Muscle layer of colon (tissue), 2 donors: ENCODE data around the gene UPP1.
"Not testable (repeated sequence)": the region's sequence is repeated elsewhere in the genome, so short reads cannot be mapped to it uniquely, and the experiment has no call there.

Experiments
- H3K27ac ChIP-seq: one replicate; pipeline ENCODE4 v1.7.0; 2013; ENCODE audit warnings: low read depth, mild to moderate bottlenecking, low read length, moderate library complexity
- H3K27me3 ChIP-seq, 2 donors: one replicate each; pipeline ENCODE4 v1.7.0; 2013; ENCODE audit warnings: low read length in 2 of 2, mild to moderate bottlenecking in 2 of 2; ENCODE audit not compliant: insufficient read depth in 2 of 2, control insufficient read depth in 1 of 2
- H3K36me3 ChIP-seq: one replicate; pipeline ENCODE4 v1.7.0; 2013; ENCODE audit warnings: mild to moderate bottlenecking, low read length; ENCODE audit not compliant: insufficient read depth
- H3K4me1 ChIP-seq: one replicate; pipeline ENCODE4 v1.7.0; 2013; ENCODE audit warnings: mild to moderate bottlenecking, low read length; ENCODE audit not compliant: insufficient read depth
- H3K4me3 ChIP-seq, 2 donors: one replicate each; pipeline ENCODE4 v1.7.0; 2013; ENCODE audit warnings: low read length in 2 of 2, low read depth in 1 of 2, mild to moderate bottlenecking in 1 of 2, moderate library complexity in 1 of 2
- H3K9ac ChIP-seq: one replicate; pipeline ENCODE4 v1.7.0; 2013; ENCODE audit warnings: low read length
- H3K9me3 ChIP-seq: one replicate; pipeline ENCODE4 v1.7.0; 2013; ENCODE audit warnings: mild to moderate bottlenecking, low read length
- donor health status: abdominal sarcoma.
- donor health status: Adenocarcinoma of cecum.

UPP1 gene

GRCh38 chr7:48147078-48147591 lies 58.1 kb downstream of the UPP1 start:
- no peaks in the 10 kb centered on the region for H3K4me1 ChIP-seq
- H3K27me3 ChIP-seq = no peaks in the 10 kb centered on the region
- no peaks in the 10 kb centered on the region for H3K9me3 ChIP-seq
- no peaks in the 10 kb centered on the region for H3K36me3 ChIP-seq
- H3K4me3 ChIP-seq = no peak overlapping the region
- no peak overlapping the region for H3K27ac ChIP-seq
- no peak overlapping the region for H3K9ac ChIP-seq

- not testable (repeated sequence) for H3K4me3 ChIP-seq, H3K27ac ChIP-seq
Measured at GRCh38 chr7:48147690-48148089, 58.6 kb downstream of the UPP1 start.

GRCh38 chr7:48148311-48148710 lies 59.2 kb downstream of the UPP1 start:
- Histone ChIP-seq H3K27ac (no peak overlapping the region), H3K36me3 (no peaks in the 10 kb centered on the region), H3K4me1 (no peaks in the 10 kb centered on the region), H3K4me3 (no peak overlapping the region), H3K9ac (no peak overlapping the region), H3K9me3 (no peaks in the 10 kb centered on the region), H3K27me3 (no peaks in the 10 kb centered on the region)

More at GRCh38 chr7:48147690-48148089, 58.6 kb downstream of the UPP1 start:
- H3K9ac ChIP-seq, H3K9me3 ChIP-seq, H3K4me1 ChIP-seq, H3K36me3 ChIP-seq, H3K27me3 ChIP-seq: not testable (repeated sequence)

- Histone ChIP-seq H3K27ac (no peak overlapping the region), H3K27me3 (no peaks in the 10 kb centered on the region), H3K9ac (no peak overlapping the region), H3K4me1 (no peaks in the 10 kb centered on the region), H3K4me3 (no peak overlapping the region), H3K36me3 (no peaks in the 10 kb centered on the region), H3K9me3 (no peaks in the 10 kb centered on the region)
Measured at GRCh38 chr7:48149058-48149457, 60.0 kb downstream of the UPP1 start.

- Histone ChIP-seq H3K4me1 (no peaks in the 10 kb centered on the region), H3K36me3 (no peaks in the 10 kb centered on the region), H3K27ac (no peak overlapping the region), H3K9me3 (no peaks in the 10 kb centered on the region), H3K9ac (no peak overlapping the region), H3K4me3 (no peak overlapping the region), H3K27me3 (no peaks in the 10 kb centered on the region)
Measured at GRCh38 chr7:48150086-48150485, 61.0 kb downstream of the UPP1 start.

- H3K27ac ChIP-seq = no peak overlapping the region
- H3K9me3 ChIP-seq = no peaks in the 10 kb centered on the region
- no peak overlapping the region for H3K9ac ChIP-seq
- H3K36me3 ChIP-seq = no peaks in the 10 kb centered on the region
- H3K4me1 ChIP-seq = no peaks in the 10 kb centered on the region
- H3K4me3 ChIP-seq = no peak overlapping the region
- H3K27me3 ChIP-seq = no peaks in the 10 kb centered on the region
Measured at GRCh38 chr7:48154792-48155413, 65.8 kb downstream of the UPP1 start.
